H1 (cell line): ENCODE results near the gene CTPS1. TPM values are rescaled to one million over a fixed set of nuclear protein-coding genes. Genes with fewer than 3 reads are reported as not detected.

Experiments used
- BACH1 ChIP-seq: IDR thresholded peaks from 2 replicates; pipeline ENCODE4 v1.6.1; 2012; ENCODE audit warnings: low read length, improper control_type of control experiment
- BCL11A ChIP-seq, 2 experiments: IDR thresholded peaks; one replicate each; pipeline ENCODE4 v1.6.1; 2011; ENCODE audit warnings: low read depth in 2 of 2, low read length in 2 of 2, mild to moderate bottlenecking in 2 of 2
- SP1 ChIP-seq: IDR thresholded peaks from 2 replicates; pipeline ENCODE4 v1.6.1; 2011; ENCODE audit warnings: low read depth, low read length
- TCF12 ChIP-seq: IDR thresholded peaks from 2 replicates; pipeline ENCODE4 v1.6.1; 2011; ENCODE audit warnings: low read depth, mild to moderate bottlenecking, low read length
- polyA plus RNA-seq, 7 experiments: library from polyadenylated mRNA; depleted of rRNA in 3 of 7; stranded (reverse) in 5 of 7; unstranded in 2 of 7; fragments of >200 nt in 5 of 7; fragments of 200-250 nt in 2 of 7; gene quantifications; 1 replicate in 5 of 7; 2 replicates in 1 of 7; 4 replicates in 1 of 7; pipeline versions ENCODE4 v1.2.1 to v1.2.3, GENCODE V29; 2011 to 2013; ENCODE audit warnings: missing spikeins in 2 of 7, mixed read lengths in 2 of 7
- total RNA-seq: library from RNA; stranded (reverse); fragmentation: NEBNext Ultra II Directional; extraction: Animal tissue kit (Norgen Biotek cat#: 25700); gene quantifications from 2 replicates; pipeline ENCODE4 v1.2.1, GENCODE V29; 2021
- TF ChIP-seq, protein P1 (sequence below), 3 experiments: IDR thresholded peaks; 1 replicate in 2 of 3; 2 replicates in 1 of 3; pipeline versions ENCODE4 v1.5.1 to v1.6.1; 2011; ENCODE audit warnings: low read length in 3 of 3, mild to moderate bottlenecking in 3 of 3, inconsistent platforms in 2 of 3, low read depth in 1 of 3, moderate library complexity in 1 of 3; ENCODE audit not compliant: insufficient read depth in 1 of 3; ENCODE audit errors: control extremely low read depth in 1 of 3

Gene CTPS1
- total and polyA plus RNA-seq, 2 of the 8 experiments (the other 6 are each of a cell fraction or from before 2014, with no cell fraction given): 35.5 to 103 TPM

DNA sequence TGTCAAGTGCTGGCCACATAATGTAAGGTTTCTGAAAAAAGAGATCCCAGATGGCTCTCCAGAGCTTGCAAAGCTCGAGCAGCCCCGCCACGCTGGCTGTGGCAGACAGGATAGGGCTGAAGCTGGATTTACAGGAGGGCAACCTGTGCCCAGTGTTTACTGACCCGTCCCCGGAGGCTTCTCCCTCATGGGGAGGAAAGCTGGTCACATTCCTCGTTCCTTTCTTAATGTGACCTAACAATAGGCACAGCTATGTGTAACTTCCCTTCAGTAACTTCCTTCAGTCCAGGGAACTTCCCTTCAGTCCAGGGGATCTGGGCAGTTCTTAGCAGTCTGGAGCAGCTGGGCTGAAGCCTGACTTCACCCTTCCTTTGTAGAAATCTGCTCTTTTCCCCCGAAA, 34.3 kb downstream of the CTPS1 start (continued):
- no peak for TF ChIP-seq SP1
- TF ChIP-seq TCF12: no peak
- no peak for TF ChIP-seq BCL11A (IDR thresholded peaks at IDR 0.05; ENCODE audit: low read depth in 2 of 2, low read length in 2 of 2)
- TF ChIP-seq BACH1: no peak
- TF ChIP-seq, protein P1, sequence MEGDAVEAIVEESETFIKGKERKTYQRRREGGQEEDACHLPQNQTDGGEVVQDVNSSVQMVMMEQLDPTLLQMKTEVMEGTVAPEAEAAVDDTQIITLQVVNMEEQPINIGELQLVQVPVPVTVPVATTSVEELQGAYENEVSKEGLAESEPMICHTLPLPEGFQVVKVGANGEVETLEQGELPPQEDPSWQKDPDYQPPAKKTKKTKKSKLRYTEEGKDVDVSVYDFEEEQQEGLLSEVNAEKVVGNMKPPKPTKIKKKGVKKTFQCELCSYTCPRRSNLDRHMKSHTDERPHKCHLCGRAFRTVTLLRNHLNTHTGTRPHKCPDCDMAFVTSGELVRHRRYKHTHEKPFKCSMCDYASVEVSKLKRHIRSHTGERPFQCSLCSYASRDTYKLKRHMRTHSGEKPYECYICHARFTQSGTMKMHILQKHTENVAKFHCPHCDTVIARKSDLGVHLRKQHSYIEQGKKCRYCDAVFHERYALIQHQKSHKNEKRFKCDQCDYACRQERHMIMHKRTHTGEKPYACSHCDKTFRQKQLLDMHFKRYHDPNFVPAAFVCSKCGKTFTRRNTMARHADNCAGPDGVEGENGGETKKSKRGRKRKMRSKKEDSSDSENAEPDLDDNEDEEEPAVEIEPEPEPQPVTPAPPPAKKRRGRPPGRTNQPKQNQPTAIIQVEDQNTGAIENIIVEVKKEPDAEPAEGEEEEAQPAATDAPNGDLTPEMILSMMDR (IDR thresholded peaks at IDR 0.05; ENCODE audit: control extremely low read depth in 1 of 3, insufficient read depth in 1 of 3, low read depth in 1 of 3, low read length in 3 of 3): no peak
